Body of pancreas (tissue), 4 donors: Measurements from ENCODE around the gene ASAP2.

Experiments used
- POLR2A ChIP-seq, 3 donors: fragments of 450-650 bp; IDR thresholded peaks; one replicate each; pipeline ENCODE4 v1.6.1; 2016; ENCODE audit warnings: antibody characterized with exemption in 3 of 3, mild to moderate bottlenecking in 2 of 3
- TF ChIP-seq, protein P1 (sequence below), 7 experiments: fragments of 450-650 bp in 4 of 7; fragments of 200-600 bp in 3 of 7; sonication (generic) in 3 of 7; IDR thresholded peaks; one replicate each; pipeline ENCODE4 v1.5.1; 2016 to 2019; ENCODE audit warnings: antibody characterized with exemption in 7 of 7

DNA sequence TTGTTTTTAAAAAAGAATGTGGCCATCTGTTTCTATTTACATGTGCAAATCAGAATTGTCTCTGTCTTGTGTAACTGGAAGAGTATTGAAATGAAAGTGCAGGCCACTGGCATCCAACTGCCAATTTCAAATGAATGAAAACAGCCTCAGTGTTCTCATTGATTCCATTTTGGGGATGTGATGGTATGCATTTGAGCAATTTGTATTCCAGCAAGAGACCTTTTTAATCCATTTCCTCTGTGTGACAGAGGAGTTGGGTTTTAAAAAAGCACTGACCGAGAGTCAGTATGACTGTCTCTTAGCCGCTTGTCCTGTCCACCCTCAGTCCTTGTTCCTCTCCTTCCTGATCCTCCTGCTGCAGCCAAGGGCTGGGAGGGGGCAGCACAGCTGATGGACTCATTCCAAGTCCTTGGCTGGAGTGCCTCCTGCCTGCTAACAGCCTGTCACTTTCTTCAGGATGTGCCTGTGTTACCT is 50.0 kb downstream of the ASAP2 start:
- TF ChIP-seq, protein P1, sequence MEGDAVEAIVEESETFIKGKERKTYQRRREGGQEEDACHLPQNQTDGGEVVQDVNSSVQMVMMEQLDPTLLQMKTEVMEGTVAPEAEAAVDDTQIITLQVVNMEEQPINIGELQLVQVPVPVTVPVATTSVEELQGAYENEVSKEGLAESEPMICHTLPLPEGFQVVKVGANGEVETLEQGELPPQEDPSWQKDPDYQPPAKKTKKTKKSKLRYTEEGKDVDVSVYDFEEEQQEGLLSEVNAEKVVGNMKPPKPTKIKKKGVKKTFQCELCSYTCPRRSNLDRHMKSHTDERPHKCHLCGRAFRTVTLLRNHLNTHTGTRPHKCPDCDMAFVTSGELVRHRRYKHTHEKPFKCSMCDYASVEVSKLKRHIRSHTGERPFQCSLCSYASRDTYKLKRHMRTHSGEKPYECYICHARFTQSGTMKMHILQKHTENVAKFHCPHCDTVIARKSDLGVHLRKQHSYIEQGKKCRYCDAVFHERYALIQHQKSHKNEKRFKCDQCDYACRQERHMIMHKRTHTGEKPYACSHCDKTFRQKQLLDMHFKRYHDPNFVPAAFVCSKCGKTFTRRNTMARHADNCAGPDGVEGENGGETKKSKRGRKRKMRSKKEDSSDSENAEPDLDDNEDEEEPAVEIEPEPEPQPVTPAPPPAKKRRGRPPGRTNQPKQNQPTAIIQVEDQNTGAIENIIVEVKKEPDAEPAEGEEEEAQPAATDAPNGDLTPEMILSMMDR (IDR thresholded peaks at IDR 0.05), result no peak
- no peak for TF ChIP-seq POLR2A (IDR thresholded peaks at IDR 0.05)
